HEK293 (cell line): ENCODE data around the gene CWF19L1.

Experiments used
- GLIS2 ChIP-seq: fragments of 450-650 bp; formaldehyde crosslinking; IDR thresholded peaks from 2 replicates; pipeline ENCODE4 v1.5.1; 2016; ENCODE audit warnings: missing biosample characterization, missing genetic modification characterization
- KLF10 ChIP-seq: fragments of 450-650 bp; IDR thresholded peaks from 2 replicates; pipeline ENCODE4 v1.5.1; 2018; ENCODE audit warnings: missing biosample characterization, mild to moderate bottlenecking, missing genetic modification characterization
- TRIM28 ChIP-seq: IDR thresholded peaks from 2 replicates; pipeline ENCODE4 v1.6.1; 2011; ENCODE audit warnings: low read length, control low read depth, borderline replicate concordance
- TSHZ1 ChIP-seq: fragments of 450-650 bp; formaldehyde crosslinking; IDR thresholded peaks from 2 replicates; pipeline ENCODE4 v1.5.1; 2016; ENCODE audit warnings: missing biosample characterization, missing genetic modification characterization, borderline replicate concordance
- YY1 ChIP-seq: fragments of 450-650 bp; formaldehyde crosslinking; IDR thresholded peaks from 2 replicates; pipeline ENCODE4 v1.5.1; 2018; ENCODE audit warnings: missing biosample characterization, missing genetic modification characterization
- ZBTB1 ChIP-seq: fragments of 450-650 bp; formaldehyde crosslinking; IDR thresholded peaks from 2 replicates; pipeline ENCODE4 v1.5.1; 2016; ENCODE audit warnings: missing biosample characterization, missing genetic modification characterization
- ZBTB10 ChIP-seq: fragments of 450-650 bp; formaldehyde crosslinking; IDR thresholded peaks from 2 replicates; pipeline ENCODE4 v1.5.1; 2016; ENCODE audit warnings: missing biosample characterization, missing genetic modification characterization
- ZBTB17 ChIP-seq: fragments of 450-650 bp; formaldehyde crosslinking; IDR thresholded peaks from 2 replicates; pipeline ENCODE4 v1.5.1; 2016; ENCODE audit warnings: missing biosample characterization, missing genetic modification characterization
- ZBTB20 ChIP-seq: fragments of 450-650 bp; formaldehyde crosslinking; IDR thresholded peaks from 2 replicates; pipeline ENCODE4 v1.5.1; 2016; ENCODE audit warnings: missing biosample characterization, missing genetic modification characterization
- ZBTB48 ChIP-seq: fragments of 450-650 bp; formaldehyde crosslinking; IDR thresholded peaks from 2 replicates; pipeline ENCODE4 v1.5.1; 2016; ENCODE audit warnings: missing biosample characterization, missing genetic modification characterization
- ZBTB7A ChIP-seq: fragments of 450-650 bp; formaldehyde crosslinking; IDR thresholded peaks from 2 replicates; pipeline ENCODE4 v1.5.1; 2016; ENCODE audit warnings: low read depth, missing biosample characterization, missing genetic modification characterization
- ZNF112 ChIP-seq: fragments of 450-650 bp; formaldehyde crosslinking; IDR thresholded peaks from 2 replicates; pipeline ENCODE4 v1.5.0; 2017; ENCODE audit warnings: missing biosample characterization, missing genetic modification characterization
- ZNF175 ChIP-seq: fragments of 450-650 bp; formaldehyde crosslinking; IDR thresholded peaks from 2 replicates; pipeline ENCODE4 v1.5.1; 2016; ENCODE audit warnings: missing biosample characterization, missing genetic modification characterization
- ZNF248 ChIP-seq: fragments of 450-650 bp; formaldehyde crosslinking; IDR thresholded peaks from 2 replicates; pipeline ENCODE4 v1.5.1; 2017; ENCODE audit warnings: missing biosample characterization, missing genetic modification characterization
- ZNF366 ChIP-seq: fragments of 450-650 bp; formaldehyde crosslinking; conservative IDR thresholded peaks from 2 replicates; pipeline ENCODE4 v1.5.1; 2016; ENCODE audit warnings: missing biosample characterization, missing genetic modification characterization
- ZNF37A ChIP-seq: fragments of 450-650 bp; IDR thresholded peaks from 2 replicates; pipeline ENCODE4 v1.5.1; 2018; ENCODE audit warnings: missing biosample characterization, missing genetic modification characterization
- ZNF404 ChIP-seq: fragments of 450-650 bp; formaldehyde crosslinking; IDR thresholded peaks from 2 replicates; pipeline ENCODE4 v1.5.1; 2017; ENCODE audit warnings: missing biosample characterization, missing genetic modification characterization
- ZNF416 ChIP-seq: fragments of 450-650 bp; formaldehyde crosslinking; IDR thresholded peaks from 2 replicates; pipeline ENCODE4 v1.5.1; 2016; ENCODE audit warnings: missing biosample characterization, missing genetic modification characterization
- ZNF423 ChIP-seq: fragments of 450-650 bp; formaldehyde crosslinking; IDR thresholded peaks from 2 replicates; pipeline ENCODE4 v1.5.1; 2016; ENCODE audit warnings: missing biosample characterization, missing genetic modification characterization
- ZNF585B ChIP-seq: fragments of 450-650 bp; formaldehyde crosslinking; IDR thresholded peaks from 2 replicates; pipeline ENCODE4 v1.5.1; 2016; ENCODE audit warnings: missing biosample characterization, missing genetic modification characterization
- ZSCAN23 ChIP-seq: fragments of 450-650 bp; formaldehyde crosslinking; IDR thresholded peaks from 2 replicates; pipeline ENCODE4 v1.5.1; 2016; ENCODE audit warnings: missing biosample characterization, missing genetic modification characterization
- TF ChIP-seq, protein P1 (sequence below): fragments of 450-650 bp; IDR thresholded peaks from 2 replicates; pipeline ENCODE4 v1.5.1; 2018; ENCODE audit warnings: missing biosample characterization, missing genetic modification characterization
- TF ChIP-seq, protein P2 (sequence below): fragments of 450-650 bp; formaldehyde crosslinking; IDR thresholded peaks from 2 replicates; pipeline ENCODE4 v1.5.1; 2016; ENCODE audit warnings: missing biosample characterization, missing genetic modification characterization, borderline replicate concordance
- TF ChIP-seq, protein P3 (sequence below): fragments of 450-650 bp; formaldehyde crosslinking; IDR thresholded peaks from 2 replicates; pipeline ENCODE4 v1.5.1; 2016; ENCODE audit warnings: missing biosample characterization, missing genetic modification characterization

Gene CWF19L1

GRCh38 chr10:100185364-100186252 is 81.8 kb downstream of the CWF19L1 start, which contains the start of gene ERLIN1 (continued):
- TF ChIP-seq, protein P1, sequence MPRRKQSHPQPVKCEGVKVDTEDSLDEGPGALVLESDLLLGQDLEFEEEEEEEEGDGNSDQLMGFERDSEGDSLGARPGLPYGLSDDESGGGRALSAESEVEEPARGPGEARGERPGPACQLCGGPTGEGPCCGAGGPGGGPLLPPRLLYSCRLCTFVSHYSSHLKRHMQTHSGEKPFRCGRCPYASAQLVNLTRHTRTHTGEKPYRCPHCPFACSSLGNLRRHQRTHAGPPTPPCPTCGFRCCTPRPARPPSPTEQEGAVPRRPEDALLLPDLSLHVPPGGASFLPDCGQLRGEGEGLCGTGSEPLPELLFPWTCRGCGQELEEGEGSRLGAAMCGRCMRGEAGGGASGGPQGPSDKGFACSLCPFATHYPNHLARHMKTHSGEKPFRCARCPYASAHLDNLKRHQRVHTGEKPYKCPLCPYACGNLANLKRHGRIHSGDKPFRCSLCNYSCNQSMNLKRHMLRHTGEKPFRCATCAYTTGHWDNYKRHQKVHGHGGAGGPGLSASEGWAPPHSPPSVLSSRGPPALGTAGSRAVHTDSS = 0 out of 2 replicates have a peak, but pooled peaks have one; percentile 29
- no peak for TF ChIP-seq ZNF175
- TF ChIP-seq ZBTB7A (tag by site-specific recombination) = peak; percentile 58
- TF ChIP-seq ZNF585B (tag by site-specific recombination) = no peak
- TF ChIP-seq, protein P2, sequence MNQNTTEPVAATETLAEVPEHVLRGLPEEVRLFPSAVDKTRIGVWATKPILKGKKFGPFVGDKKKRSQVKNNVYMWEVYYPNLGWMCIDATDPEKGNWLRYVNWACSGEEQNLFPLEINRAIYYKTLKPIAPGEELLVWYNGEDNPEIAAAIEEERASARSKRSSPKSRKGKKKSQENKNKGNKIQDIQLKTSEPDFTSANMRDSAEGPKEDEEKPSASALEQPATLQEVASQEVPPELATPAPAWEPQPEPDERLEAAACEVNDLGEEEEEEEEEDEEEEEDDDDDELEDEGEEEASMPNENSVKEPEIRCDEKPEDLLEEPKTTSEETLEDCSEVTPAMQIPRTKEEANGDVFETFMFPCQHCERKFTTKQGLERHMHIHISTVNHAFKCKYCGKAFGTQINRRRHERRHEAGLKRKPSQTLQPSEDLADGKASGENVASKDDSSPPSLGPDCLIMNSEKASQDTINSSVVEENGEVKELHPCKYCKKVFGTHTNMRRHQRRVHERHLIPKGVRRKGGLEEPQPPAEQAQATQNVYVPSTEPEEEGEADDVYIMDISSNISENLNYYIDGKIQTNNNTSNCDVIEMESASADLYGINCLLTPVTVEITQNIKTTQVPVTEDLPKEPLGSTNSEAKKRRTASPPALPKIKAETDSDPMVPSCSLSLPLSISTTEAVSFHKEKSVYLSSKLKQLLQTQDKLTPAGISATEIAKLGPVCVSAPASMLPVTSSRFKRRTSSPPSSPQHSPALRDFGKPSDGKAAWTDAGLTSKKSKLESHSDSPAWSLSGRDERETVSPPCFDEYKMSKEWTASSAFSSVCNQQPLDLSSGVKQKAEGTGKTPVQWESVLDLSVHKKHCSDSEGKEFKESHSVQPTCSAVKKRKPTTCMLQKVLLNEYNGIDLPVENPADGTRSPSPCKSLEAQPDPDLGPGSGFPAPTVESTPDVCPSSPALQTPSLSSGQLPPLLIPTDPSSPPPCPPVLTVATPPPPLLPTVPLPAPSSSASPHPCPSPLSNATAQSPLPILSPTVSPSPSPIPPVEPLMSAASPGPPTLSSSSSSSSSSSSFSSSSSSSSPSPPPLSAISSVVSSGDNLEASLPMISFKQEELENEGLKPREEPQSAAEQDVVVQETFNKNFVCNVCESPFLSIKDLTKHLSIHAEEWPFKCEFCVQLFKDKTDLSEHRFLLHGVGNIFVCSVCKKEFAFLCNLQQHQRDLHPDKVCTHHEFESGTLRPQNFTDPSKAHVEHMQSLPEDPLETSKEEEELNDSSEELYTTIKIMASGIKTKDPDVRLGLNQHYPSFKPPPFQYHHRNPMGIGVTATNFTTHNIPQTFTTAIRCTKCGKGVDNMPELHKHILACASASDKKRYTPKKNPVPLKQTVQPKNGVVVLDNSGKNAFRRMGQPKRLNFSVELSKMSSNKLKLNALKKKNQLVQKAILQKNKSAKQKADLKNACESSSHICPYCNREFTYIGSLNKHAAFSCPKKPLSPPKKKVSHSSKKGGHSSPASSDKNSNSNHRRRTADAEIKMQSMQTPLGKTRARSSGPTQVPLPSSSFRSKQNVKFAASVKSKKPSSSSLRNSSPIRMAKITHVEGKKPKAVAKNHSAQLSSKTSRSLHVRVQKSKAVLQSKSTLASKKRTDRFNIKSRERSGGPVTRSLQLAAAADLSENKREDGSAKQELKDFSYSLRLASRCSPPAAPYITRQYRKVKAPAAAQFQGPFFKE (tag by site-specific recombination) = no peak
- TF ChIP-seq ZNF404 (tag by site-specific recombination) = 0 out of 2 replicates have a peak, but pooled peaks have one; percentile 6
- no peak for TF ChIP-seq YY1 (tag by site-specific recombination)
- TF ChIP-seq ZSCAN23 = peak; percentile 60; the same call in 1 of the 2 replicates
- TF ChIP-seq ZNF112 (tag by site-specific recombination) = no peak
- no peak for TF ChIP-seq TRIM28
- peak; percentile 79 for TF ChIP-seq GLIS2
- TF ChIP-seq ZNF416 = no peak
- TF ChIP-seq TSHZ1 (tag by site-specific recombination) = no peak
- TF ChIP-seq ZBTB20 (tag by site-specific recombination) = peak; percentile 87
- TF ChIP-seq KLF10 (tag by site-specific recombination) = peak; percentile 94
- TF ChIP-seq ZBTB48 (tag by site-specific recombination) = peak; percentile 86
- TF ChIP-seq ZNF248 (tag by site-specific recombination) = no peak
- TF ChIP-seq ZBTB10 (tag by site-specific recombination) = 0 out of 2 replicates have a peak, but pooled peaks have one; percentile 31
- no peak for TF ChIP-seq ZNF423 (tag by site-specific recombination)
- TF ChIP-seq ZNF366 = no peak
- TF ChIP-seq, protein P3, sequence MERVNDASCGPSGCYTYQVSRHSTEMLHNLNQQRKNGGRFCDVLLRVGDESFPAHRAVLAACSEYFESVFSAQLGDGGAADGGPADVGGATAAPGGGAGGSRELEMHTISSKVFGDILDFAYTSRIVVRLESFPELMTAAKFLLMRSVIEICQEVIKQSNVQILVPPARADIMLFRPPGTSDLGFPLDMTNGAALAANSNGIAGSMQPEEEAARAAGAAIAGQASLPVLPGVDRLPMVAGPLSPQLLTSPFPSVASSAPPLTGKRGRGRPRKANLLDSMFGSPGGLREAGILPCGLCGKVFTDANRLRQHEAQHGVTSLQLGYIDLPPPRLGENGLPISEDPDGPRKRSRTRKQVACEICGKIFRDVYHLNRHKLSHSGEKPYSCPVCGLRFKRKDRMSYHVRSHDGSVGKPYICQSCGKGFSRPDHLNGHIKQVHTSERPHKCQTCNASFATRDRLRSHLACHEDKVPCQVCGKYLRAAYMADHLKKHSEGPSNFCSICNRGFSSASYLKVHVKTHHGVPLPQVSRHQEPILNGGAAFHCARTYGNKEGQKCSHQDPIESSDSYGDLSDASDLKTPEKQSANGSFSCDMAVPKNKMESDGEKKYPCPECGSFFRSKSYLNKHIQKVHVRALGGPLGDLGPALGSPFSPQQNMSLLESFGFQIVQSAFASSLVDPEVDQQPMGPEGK = peak; percentile 81
- TF ChIP-seq ZBTB17 = peak; percentile 95
- no peak for TF ChIP-seq ZNF37A
- TF ChIP-seq ZBTB1 (tag by site-specific recombination) = no peak
